SK-N-MC (cell line): ENCODE results near the gene ZNF438.

ENCODE experiments used
- EZH2 ChIP-seq: fragments of 200-600 bp; sonication (generic); IDR thresholded peaks from one replicate; pipeline ENCODE4 v1.6.1; 2017; ENCODE audit warnings: antibody characterized with exemption
- POLR2AphosphoS5 ChIP-seq: IDR thresholded peaks from 2 replicates; pipeline ENCODE4 v1.6.1; 2012; ENCODE audit warnings: mild to moderate bottlenecking, low read depth, low read length, borderline replicate concordance

DNA sequence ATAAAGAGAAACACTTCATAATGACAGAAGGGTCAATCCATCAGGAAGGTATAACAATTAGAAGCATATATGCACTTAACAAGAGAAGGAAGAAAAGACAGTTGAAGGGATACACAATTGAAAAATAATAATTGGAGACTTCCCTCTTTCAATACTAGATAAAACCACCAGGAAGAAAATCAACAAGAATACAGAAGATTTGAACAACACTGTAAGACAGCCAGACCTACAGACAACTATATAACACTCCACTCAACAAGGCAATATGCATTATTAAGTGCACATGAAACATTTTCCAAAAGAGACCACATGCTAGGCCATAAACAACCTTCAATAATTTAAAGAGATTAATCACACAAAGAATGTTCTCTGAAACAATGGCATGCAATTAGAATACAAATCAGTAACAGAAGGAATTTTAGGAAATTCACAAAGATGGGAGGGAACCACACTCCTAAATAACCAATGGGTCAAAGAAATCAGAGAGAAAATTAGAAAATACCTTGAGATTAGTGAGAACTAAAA is 35.1 kb downstream of the ZNF438 start:
- no peak for TF ChIP-seq POLR2AphosphoS5
- no peak for TF ChIP-seq EZH2
